ENCODE measurements around the gene EEFSEC. TPM values are rescaled to one million over a fixed set of nuclear protein-coding genes. Genes with fewer than 3 reads are reported as not detected.

The EEFSEC gene
- total and polyA plus RNA-seq, 8 donors, result 11.5 to 23.0 (median 19.9) TPM

DNA sequence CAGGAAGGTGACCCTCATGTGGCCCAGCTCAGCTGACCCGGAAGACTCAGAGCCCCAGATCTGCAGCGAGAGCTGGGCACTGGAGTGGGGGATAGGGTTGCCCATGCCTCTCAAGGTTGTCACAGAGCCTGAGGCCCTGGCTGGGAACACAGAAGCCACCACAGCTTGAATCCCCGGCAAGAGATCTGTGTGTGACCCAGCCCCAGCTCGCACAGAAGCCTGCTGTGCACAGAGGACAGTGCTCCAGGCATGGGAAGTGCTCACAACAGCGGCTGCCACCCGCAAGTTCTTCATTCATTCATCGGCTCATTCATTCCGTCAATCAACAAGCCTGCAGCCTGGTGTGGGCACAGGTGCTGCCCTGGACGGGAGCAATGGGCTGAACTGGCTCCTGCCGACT, 277.0 kb downstream of the EEFSEC start:
- no peaks in the 10 kb centered on the region for H3K36me3 ChIP-seq
- no peak overlapping the region for H3K4me3 ChIP-seq
- intact Hi-C loops (cut with DNase I), result no loop called here
- TF ChIP-seq, protein P1, sequence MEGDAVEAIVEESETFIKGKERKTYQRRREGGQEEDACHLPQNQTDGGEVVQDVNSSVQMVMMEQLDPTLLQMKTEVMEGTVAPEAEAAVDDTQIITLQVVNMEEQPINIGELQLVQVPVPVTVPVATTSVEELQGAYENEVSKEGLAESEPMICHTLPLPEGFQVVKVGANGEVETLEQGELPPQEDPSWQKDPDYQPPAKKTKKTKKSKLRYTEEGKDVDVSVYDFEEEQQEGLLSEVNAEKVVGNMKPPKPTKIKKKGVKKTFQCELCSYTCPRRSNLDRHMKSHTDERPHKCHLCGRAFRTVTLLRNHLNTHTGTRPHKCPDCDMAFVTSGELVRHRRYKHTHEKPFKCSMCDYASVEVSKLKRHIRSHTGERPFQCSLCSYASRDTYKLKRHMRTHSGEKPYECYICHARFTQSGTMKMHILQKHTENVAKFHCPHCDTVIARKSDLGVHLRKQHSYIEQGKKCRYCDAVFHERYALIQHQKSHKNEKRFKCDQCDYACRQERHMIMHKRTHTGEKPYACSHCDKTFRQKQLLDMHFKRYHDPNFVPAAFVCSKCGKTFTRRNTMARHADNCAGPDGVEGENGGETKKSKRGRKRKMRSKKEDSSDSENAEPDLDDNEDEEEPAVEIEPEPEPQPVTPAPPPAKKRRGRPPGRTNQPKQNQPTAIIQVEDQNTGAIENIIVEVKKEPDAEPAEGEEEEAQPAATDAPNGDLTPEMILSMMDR (IDR thresholded peaks at IDR 0.05), result no peak
- ATAC-seq (no peak), DNase-seq (peak in 1 of 4 donors; percentile 52)
- H3K4me1 ChIP-seq, result peaks cover 5 to 21% of the 10 kb centered on the region in 2 donors
- no peaks in the 10 kb centered on the region for H3K9me3 ChIP-seq
- no peak overlapping the region for H3K27ac ChIP-seq
- H3K27me3 ChIP-seq, result peaks cover 22 to 89% of the 10 kb centered on the region in 2 donors

DNA sequence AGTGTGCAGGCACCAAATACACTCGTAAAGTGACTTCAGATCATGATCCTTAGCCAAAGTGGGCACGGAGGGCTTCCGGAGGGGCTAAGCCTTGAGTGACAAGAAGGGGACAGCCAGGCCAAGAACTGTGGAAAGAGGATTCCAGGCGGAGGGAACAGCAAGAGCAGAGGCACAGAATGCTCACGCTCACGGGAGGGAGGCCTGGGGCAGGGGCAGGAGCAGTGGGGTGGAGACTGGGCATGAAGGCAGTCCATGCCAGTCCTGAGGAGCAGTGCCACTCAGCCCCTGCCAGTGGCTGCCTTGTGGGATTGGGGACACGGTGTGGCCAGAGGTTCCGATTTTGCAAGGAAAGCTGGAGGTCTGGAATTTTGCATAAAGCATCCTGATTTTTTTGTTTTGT, 277.4 kb downstream of the EEFSEC start:
- H3K27ac ChIP-seq, result no peak overlapping the region
- no peak overlapping the region for H3K4me3 ChIP-seq
- intact Hi-C loops (cut with DNase I), result no loop called here
- peaks cover 22 to 90% of the 10 kb centered on the region in 2 donors for H3K27me3 ChIP-seq
- H3K4me1 ChIP-seq, result peaks cover 5 to 21% of the 10 kb centered on the region in 2 donors
- DNase-seq, result peak in 1 of 4 donors; percentile 68
- H3K9me3 ChIP-seq, result no peaks in the 10 kb centered on the region
- no peak for ATAC-seq
- TF ChIP-seq, protein P1 (IDR thresholded peaks at IDR 0.05), result no peak
- no peaks in the 10 kb centered on the region for H3K36me3 ChIP-seq

DNA sequence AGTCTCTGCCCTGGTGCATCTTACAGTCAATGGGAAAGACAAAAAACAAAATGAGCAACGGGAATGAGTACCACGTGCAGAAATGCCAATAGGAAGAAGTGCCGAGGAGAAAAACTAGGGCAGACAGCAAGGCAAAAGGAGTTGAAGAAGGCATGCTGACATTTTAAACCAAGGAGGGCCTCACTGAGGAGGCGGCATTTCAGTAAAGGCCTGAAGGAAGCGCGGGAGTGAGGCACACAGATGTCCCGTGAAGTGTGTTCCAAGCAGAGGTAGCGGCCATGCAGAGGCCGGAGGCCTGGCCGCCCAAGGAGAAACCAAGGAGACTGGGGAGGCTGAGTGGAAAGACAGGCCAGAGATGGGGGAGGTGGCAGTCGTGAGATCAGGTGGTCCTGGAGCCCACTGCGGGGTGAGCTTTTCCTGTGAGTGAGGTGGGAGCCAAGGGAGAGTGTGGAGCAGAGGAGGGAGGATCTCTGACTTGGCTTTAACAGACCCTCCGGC, 278.6 kb downstream of the EEFSEC start:
- peaks cover 22 to 85% of the 10 kb centered on the region in 2 donors for H3K27me3 ChIP-seq
- DNase-seq (peak in 1 of 4 donors; percentile 50), ATAC-seq (no peak)
- H3K27ac ChIP-seq, result no peak overlapping the region
- H3K4me3 ChIP-seq, result no peak overlapping the region
- intact Hi-C loops (cut with DNase I), result no loop called here
- peaks cover 5 to 12% of the 10 kb centered on the region in 2 donors for H3K4me1 ChIP-seq
- no peaks in the 10 kb centered on the region for H3K9me3 ChIP-seq
- H3K36me3 ChIP-seq, result no peaks in the 10 kb centered on the region
- TF ChIP-seq, protein P1 (IDR thresholded peaks at IDR 0.05), result no peak

DNA sequence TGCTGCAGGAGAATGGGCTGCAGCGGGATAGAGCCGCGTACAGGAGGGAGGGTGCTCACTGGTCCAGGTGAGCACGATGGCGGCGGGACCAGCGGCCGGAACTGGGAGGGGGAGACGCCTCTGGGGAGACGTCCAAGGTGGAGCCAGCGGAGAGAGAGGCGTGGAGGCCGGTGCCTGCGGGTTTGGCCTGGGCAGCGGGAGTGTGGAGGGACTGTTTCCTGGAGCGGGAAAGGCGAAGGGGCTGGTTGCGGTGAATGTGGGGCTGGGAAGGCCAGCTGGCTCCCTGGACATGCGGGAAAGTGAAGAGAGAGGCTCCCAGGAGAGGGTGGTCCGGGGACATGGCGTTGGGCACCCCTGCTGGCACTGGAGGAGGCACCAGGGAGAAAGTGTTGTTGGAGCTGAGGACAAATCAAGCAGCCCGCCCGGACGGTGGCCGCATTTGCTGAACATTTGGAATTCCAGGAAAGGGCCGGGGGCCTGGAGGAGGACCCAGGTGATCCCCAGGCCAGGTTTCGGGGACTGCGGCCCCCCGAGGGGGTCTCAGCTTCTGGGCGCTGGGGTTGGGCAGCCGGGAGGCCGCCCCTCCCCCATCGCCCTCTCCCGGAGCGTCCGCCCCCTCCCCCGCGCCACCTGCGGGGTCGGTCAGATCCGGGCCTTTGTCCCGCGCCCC, 279.2 kb downstream of the EEFSEC start:
- intact Hi-C loops (cut with DNase I), result no loop called here
- DNase-seq (peak in 2 of 4 donors; percentile 16 to 81), ATAC-seq (peak; percentile 63)
- peak overlapping the region; percentile 13 to 15 for H3K4me3 ChIP-seq
- TF ChIP-seq, protein P1 (IDR thresholded peaks at IDR 0.05), result no peak
- H3K4me1 ChIP-seq, result peaks cover 5 to 12% of the 10 kb centered on the region in 2 donors
- no peak overlapping the region for H3K27ac ChIP-seq
- H3K27me3 ChIP-seq, result peaks cover 22 to 79% of the 10 kb centered on the region in 2 donors
- H3K36me3 ChIP-seq, result no peaks in the 10 kb centered on the region
- H3K9me3 ChIP-seq, result no peaks in the 10 kb centered on the region

DNA sequence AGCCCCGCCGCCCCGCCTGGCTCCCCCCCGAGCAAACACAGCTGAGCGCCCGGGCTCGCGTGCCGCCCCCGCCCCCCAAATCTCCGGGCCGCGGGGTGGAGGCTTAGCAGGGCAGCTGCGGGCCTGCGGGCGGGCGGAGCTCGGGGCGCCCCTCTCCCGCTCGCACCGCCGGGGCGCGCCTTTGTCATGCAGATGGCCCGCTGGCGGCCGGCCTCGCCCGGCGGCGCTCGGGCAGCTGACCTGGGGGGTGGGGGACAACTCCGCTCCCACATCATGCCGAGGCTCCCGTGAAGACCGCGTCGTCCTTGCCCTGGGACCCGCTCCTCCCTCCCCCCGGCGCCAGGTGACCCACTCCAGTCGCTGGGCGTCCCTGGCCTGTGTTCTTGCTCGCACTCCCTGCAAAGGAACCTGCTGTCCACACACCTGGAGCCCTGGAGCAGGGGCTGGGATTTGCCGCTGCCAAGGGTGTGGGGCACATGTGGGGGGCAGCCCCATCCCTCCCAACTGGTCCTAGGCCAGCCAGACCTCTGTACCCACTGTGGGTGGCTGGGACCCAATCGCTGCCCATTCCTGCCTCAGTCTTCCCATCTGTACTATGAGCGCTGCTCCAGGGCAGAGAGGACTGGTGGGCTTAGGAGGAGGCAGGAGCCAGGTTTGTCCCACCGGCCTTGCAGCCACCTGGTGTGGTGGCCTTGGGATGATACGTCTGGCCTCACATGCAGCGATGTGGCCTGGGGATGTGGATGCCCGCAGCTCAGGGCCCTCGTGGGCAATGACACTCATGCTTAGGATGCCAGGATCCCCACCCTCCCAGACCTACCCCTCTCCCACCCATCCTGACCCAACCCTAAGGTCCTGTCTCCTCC, 279.9 kb downstream of the EEFSEC start:
- TF ChIP-seq, protein P1 (IDR thresholded peaks at IDR 0.05), result no peak
- Histone ChIP-seq H3K27me3 (peaks cover 22 to 74% of the 10 kb centered on the region in 2 donors), H3K27ac (no peak overlapping the region), H3K4me3 (peak overlapping the region; percentile 13 to 15), H3K4me1 (peaks cover 5 to 12% of the 10 kb centered on the region in 2 donors), H3K9me3 (no peaks in the 10 kb centered on the region), H3K36me3 (no peaks in the 10 kb centered on the region)
- intact Hi-C loops (cut with DNase I), result no loop called here
- peak; percentile 38 for ATAC-seq
- peak in 2 of 4 donors; percentile 36 to 76 for DNase-seq
